HG02885 (cell line): Measurements from ENCODE around the gene HYDIN.
"Not testable (repeated sequence)": the region's sequence is repeated elsewhere in the genome, so short reads cannot be mapped to it uniquely, and the experiment has no call there.

ENCODE experiments used
- ATAC-seq: cut with Tn5 transposase; IDR thresholded peaks from one replicate; pipeline ENCODE4 v1.9.1; 2021; ENCODE audit warnings: mild to moderate bottlenecking; ENCODE audit not compliant: unreplicated experiment, poor library complexity

The HYDIN gene

DNA sequence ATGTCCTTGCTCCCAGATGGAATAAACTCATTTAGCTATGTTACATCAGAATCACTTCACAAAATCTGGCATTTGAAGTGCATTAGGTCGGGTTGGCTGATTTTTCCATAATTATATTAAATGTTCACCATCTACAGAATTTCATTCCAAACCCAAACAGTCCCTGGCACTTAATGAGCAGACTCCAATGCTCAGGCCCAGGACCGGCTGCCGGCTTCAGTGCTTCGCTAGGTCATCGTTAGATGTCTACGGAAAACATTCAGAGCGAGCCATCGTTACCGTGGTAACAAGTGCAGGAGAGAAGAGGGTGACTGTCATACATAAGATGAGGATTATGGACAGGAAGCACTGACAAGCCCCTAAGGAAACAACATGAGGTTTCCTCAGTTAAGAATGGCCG, 215.1 kb downstream of the HYDIN start:
- not testable (repeated sequence) for ATAC-seq

DNA sequence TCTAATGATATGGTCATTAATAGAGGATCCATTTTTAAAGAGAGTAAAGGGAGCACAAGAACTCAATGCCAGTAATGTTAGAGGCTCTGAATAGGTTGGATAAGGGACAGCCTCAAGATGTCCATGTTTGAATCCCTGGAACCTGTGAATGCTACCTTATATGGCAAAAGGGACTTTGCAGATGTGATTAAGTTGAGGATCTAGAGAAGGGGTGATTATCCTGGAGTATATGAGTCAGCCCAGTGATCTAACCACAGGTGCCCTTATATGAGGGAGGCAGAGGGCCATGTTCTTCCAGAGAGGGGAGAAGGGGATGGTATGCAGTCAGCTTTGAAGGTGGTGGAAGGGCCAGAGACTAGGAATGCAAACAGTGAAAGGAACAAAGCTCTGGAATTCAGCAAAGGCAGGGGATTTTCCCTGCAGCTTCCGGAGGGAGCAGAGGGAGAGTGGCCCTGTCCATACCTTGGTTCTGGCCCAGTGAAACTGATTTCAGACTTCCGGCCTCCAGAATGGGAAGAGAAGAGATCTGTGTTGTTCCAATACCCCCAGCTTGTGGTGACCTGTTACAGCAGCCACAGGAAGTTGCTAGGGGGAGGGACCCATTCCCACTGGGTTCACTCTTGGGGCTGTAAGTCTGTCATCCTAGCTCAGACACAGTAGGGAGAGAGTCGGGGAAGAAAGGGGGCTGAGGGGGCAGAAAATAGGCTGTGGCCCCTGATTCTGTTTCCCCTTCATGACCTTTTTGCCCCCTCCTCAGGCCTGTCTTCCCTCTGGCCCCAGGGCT, 220.9 kb downstream of the HYDIN start:
- ATAC-seq, result not testable (repeated sequence)

DNA sequence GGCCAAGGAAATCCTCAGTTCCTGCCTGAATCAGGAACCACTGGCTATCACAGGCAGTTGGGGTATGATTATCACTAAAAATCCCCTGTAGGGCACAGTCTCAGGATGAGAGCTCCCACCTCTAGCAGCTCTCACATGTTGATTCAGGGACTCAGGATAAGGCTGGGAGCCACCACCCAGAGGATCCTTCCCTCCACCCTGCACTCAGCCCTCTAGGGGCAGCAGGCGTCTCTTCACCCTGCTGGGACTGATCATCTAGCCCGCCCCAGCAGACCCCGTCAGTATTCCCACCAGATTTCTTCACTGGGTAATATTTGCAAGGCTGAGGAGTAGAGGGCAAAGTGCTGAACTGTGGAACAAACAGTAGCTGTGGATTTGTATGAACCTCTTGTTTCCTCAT, 224.0 kb downstream of the HYDIN start:
- not testable (repeated sequence) for ATAC-seq

DNA sequence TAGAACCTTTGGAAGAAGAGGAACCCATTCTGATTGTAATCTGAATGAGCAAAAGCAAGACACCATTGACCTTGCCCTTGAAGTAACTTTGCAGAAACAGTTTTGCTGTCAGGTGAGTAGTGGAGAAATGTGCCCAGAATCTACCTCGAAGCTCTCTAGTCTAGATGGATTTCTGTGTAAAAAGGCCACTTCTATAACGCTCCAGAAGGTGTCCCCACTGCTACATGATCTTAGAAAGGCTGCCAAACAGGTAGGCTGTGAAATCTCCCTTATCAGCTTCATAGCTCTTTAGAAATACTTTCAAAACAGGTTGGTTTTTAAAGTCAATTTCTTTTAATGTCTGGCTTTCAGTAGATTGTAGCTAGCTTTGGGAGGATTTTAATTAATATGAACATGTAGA, 230.8 kb downstream of the HYDIN start:
- not testable (repeated sequence) for ATAC-seq

DNA sequence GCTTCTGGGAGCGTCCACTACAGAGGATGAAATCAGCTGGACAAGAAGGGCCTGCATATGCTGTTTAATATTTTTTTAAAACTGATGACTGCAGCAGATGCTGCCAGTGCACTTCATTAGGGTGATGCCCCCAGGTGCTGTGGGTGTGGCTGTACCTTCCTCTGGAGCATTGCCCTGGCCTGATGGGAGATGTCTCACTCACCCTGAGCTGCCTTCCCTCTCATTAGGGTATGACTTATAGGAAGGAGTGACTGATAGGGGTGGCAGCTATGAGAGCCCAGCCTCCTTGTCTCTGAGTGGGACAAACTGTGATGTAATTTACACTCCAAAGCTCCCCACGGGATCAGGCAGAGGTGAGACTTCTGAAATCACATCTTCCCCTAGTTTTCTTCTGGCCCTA, 234.7 kb downstream of the HYDIN start:
- ATAC-seq, result not testable (repeated sequence)

DNA sequence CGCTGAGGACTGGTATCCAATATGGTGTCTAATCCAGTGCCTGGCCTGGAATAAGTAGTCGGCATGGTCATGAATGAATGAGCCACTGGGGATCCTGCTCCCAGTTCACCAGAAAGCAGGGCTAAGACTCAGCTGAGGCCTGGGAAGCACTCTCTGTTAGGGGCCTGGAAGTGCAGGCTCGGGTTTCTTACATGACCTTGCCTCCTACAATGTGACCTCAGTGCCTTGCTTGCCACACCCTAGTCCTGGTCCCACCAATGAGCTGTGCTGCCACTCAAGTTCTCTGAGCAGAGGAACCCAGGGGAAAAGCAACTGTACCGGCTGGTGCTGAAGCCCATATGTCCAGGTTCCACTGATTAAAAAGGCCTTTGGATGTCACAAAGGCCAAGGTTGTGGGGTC, 238.0 kb downstream of the HYDIN start:
- not testable (repeated sequence) for ATAC-seq

DNA sequence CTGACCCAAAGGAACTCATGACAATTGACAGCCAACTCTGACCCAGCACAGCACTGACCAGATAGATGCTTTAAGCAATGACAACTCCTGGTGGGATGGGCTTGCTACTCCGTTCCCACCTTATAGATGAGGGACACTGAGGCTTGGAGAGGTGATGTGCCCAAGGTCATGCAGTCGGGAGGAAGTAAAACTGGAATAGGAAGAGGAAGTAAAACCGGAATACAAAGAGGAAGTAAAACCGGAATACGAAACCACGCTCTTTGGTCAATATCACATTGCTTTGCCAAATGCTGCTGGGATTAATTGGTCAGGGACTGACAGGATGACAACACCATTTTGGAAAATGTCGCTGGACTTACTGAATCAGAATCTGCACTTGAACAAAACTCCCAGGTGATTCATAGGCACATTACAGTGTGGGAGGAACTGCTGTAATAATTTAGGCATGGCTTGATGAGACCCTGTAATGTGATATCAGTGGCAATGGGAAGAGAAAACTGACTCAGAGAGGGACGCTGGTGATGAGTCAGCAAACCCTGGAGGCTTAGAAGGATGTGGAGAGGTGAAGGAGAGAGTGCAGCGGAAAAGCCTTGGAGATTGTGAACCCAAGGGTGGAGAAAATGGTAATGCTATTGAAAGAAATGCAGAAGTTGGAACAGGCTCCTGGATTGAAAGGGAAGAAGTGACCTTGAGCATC, 243.4 kb downstream of the HYDIN start:
- ATAC-seq, result not testable (repeated sequence)

DNA sequence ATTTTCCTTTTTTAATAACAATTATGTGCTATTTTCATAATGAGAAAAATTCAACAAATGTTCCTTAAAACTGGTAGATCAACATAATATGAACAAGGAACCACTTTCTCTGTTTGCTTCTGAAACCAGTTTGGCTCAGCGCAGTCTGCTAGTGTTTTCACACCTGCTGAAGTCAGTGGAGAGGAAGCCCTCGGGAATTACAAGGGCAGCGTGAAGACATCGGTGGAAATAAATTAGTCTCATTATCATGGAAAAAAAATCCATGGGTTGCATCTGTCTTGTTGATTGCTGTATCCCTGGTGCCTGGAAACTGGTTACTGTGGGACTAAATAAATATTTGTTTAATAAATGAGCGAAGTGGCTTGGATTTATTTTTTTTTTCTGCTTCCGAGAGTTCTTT, 245.8 kb downstream of the HYDIN start:
- ATAC-seq, result not testable (repeated sequence)

DNA sequence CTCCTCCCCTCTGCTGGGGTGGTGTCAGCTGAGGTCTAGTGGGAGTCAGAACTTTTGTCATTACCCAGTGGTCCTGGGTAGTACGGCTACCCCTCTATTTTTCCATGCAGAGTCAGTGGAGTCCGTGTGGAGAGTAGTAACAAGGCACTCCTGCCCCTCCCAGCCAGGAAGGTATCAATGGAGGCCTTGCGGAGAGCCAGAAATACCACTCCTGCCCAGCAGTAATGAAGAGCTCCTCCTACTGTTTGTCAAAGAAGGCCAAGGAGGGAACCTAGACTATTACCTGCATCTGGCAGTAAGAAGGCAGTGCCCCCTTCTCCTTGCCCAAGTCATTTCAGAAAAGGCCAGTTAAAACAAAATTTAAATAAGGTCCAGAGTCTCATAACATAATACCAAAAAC, 262.2 kb downstream of the HYDIN start:
- ATAC-seq, result not testable (repeated sequence)

DNA sequence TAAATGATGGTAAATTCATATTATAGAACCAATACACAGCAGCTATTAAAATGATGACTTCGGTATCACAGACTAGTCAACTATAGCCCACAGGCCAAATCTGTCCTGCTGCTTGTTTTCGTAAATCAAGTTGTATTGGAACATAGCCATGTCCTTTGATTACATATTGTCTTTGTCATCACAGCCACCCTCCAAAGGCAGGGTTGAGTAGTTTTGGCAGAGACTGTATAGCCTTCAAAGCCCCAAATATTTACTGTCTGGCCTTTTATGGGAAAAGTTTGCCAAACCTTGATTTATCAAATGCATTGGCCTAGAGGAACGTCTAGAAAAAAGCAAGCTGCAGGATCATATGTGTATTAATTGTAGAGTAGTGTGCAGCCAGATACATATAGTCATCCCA, 270.4 kb downstream of the HYDIN start:
- ATAC-seq, result not testable (repeated sequence)

DNA sequence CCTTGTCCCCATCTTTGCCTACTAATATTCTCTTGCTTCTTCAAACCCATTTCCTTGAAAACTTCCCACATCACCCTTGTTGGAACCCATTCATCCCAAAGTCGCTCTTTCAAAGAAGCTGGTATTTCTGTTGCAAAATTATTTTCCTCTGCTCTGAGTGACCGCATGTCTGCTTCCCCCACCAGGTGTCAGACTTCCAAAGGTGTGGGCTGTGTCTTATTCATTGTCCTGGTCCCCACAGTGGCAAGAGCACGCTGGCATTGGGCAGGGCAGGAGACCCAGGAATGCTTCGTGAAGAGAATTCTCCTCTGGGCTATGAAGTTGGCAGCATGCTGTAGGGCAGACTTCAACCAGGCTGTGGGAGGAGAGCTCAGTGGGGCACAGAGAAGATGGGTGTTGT, 275.6 kb downstream of the HYDIN start:
- not testable (repeated sequence) for ATAC-seq

DNA sequence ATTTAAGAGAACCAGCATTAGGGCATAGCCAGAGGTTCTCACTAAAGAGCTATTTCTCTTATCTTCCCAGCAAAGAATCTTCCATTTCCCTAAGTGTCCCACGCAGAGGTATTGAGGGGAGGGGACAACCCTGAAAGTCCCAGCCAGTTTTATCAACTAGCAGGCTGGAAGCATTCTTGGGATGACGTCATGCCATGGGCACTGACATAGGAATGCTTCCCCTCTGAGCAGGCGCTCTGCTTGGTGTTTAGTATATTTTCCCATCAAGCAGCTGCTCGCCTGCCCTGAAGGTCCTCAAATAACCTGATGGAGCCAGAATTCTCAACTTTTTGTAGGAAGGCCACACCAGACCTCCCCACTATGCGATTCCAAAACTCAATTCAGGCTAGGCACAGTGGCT, 276.7 kb downstream of the HYDIN start:
- not testable (repeated sequence) for ATAC-seq

DNA sequence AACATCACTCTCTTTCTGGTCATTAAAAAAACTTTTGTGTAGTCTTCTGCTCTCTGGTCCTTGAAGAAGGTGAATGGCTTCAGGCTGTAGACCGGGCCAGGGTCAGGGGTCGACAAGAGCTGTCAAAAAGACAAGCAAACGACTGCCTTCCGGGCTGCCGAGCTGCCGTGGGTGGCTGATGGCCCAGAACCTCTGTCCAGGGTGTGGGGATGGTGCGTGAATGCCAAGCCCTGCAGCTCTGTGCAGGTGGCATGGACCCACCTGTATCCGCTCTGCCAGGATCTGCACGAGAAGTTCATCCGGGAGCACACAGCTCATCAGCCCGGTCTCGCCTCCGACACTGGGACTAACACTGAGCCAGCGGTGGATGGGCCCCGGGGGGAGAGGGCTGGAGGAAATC, 287.0 kb downstream of the HYDIN start:
- not testable (repeated sequence) for ATAC-seq

DNA sequence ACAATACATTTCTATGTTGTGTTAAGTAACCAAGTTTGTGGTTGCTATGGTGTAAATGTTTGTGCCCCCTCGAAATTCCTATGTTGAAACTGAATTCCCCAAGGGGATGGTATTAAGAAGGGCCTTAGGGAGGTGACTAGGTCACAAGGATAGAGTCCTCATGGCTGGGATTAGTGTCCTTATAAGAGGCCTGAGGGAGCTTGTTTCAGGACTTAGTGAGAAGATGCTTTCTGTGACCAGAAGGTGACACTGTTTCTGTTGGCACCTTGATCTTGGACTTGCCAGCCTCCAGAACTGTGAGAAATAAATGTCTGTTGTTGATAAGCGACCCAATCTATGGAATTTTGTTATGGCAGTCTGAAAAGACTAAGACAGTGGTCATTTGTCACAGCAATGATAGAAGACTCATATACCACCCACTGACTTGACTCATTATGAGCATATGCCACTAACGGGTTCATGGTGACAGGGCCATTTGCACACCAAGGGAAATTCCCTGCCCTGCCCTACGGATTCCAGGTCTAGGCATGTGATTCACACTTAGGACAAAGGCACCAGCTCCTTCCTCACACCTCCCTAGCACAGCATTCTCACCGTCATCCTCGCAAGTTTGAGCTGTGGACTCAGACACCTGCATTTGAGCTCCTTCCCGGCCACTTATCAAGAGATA, 290.7 kb downstream of the HYDIN start:
- ATAC-seq, result not testable (repeated sequence)

DNA sequence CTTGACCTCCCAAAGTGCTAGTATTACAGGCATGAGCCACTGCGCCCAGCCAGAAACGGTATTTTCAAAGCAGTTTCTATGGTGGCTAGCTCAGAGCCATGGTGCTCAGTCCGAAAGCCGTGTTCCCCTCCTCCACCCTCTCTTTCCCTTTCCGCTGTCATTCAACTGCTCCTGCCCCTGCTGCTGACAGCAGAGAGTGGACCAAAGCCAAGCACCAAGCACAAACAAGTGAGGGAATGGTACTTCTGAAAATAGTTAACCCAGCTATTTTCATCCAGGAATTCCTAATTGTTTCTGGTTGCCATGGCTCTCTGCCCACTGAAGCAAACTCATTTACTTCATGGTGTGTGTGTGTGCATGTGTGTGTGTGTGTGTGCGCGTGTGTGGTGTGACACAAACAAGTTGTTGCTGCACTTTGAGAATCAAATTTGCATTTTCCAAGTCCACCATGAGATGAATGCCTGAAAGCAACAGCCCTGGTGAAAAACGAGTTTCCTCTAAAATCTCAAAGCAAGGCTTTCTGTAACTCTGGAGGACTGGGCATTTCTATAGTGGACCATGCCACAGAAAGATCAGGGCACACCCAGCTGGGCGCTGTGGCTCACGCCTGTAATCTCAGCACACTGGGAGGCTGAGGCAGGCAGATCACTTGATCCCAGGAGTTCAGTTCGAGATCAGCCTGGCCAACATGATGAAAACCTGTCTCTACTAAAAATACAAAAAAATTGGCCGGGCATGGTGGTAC, 293.6 kb downstream of the HYDIN start:
- not testable (repeated sequence) for ATAC-seq

DNA sequence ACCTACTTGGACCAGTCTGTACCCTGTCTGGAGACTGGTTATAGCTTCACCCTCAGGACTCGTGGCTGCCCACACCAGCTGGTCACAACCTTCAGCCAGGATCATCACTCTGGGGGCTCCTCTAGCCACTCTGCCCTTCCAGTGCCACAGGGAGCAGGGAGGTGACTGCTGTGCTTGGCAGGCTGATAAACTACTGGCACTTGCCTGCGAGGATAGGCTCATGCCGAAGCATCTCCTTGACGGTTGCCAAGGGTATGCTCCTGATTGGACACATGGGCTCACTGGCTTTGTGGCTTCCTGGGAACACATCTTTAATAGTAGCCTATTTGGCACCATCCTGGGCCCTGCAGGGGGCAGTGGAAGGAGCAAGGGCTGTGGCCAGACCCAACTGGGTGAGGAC, 295.2 kb downstream of the HYDIN start:
- ATAC-seq, result not testable (repeated sequence)

DNA sequence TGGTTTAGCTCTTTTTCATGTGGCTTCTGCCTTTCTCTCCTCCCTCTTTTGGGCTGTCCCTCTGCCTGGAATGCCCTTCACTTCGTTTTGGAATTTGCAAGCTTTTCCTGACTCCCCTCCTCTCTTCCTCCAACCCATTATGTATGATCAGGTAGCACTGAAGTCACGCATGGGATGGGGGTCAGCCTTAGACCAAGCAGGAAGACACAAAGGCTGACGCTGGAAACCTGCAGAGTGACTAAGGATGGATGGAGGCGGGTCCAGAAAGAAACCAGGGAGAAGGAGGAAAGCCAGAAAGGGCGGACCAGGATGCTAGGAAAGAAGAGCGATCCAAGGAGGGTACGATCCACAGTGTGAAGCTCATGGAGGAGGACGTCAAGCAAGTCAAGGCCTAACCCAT, 296.8 kb downstream of the HYDIN start:
- not testable (repeated sequence) for ATAC-seq

DNA sequence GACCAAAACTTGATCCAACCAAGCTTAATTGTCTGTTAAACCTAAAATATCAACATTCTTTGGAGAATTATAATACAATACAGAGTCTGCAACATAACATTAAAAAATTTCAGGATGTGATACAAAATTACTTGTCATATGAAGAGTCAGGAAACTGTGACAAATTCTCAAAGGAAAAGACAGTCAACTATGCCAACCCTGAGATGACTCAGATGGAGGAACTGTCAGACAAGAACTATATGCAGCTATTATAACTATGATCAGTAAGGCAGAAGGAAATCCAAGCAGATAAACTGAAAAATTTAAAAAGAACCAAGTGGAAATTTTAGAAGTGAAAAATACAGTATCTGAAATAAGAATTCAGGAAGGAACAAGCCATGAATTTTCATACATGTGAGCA, 299.8 kb downstream of the HYDIN start:
- ATAC-seq, result not testable (repeated sequence)

DNA sequence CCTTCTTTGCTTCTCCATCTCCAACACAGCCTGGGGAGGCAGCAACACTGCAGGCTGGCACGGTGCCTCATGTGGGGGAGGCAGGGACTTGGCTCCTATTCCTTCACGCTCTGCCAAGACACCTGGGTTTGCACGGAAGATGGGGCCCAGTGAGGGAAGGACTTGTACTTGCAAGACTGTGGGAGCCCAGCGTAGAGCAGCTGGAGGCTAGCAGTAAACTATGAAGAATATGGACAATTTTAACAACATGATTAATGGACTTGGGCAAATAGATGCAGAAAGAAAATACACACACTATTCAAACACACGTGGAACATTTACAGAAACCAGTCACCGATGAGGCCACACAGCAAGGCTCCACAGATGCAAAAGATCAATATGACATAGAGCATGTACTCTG, 308.4 kb downstream of the HYDIN start:
- not testable (repeated sequence) for ATAC-seq

DNA sequence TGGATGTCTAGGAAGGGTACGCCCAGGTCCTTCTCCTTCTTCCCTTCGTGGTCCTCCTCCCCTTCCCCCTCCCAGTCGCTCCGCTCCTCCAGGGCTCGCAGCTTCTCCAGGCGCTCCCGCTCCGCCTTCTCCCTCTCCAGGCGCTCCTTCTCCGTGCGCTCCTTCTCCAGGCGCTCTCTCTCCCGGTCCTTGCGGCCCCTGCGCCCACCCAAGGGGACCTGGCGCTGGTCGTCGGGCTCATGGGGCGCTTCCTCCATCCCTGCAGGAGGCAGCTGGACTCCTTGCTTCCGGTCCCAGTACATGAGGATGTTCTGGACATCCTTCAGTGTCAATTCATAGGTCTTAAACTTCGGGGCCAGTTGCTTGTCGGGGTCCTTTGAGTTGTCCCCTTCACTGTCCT, 309.9 kb downstream of the HYDIN start:
- ATAC-seq, result not testable (repeated sequence)
